WTC11 (cell line): ENCODE results near the gene SEC31B. TPM values are rescaled to one million over a fixed set of nuclear protein-coding genes. Genes with fewer than 3 reads are reported as not detected.

Experiments
- ATAC-seq: fragments of 200-7000 bp; cut with Tn5 transposase; 2 replicates; pipeline ENCODE4 v1.10.0; 2021; ENCODE audit warnings: mild to moderate bottlenecking, moderate library complexity
- CTCF ChIA-PET: fragments of 300-600 bp; sonication (Branson Sonifier 250); formaldehyde crosslinking; loops from one replicate; lab custom pipeline; 2021; ENCODE audit warnings: antibody characterized with exemption; lab: Charles Lee
- POLR2A ChIA-PET: fragments of 350-600 bp; sonication (Branson Sonifier 250); formaldehyde crosslinking; loops from one replicate; lab custom pipeline; 2021; ENCODE audit warnings: antibody characterized with exemption; lab: Charles Lee
- DNase-seq: peaks from one replicate; pipeline ENCODE4 v3.0.0; 2021; ENCODE audit warnings: low spot score
- H3K27ac Mint-ChIP-seq: 2 replicates; pipeline ENCODE4 v1.8.0; 2021; ENCODE audit warnings: mixed read lengths
- H3K27me3 Mint-ChIP-seq: 2 replicates; pipeline ENCODE4 v1.8.0; 2021; ENCODE audit warnings: low read depth, mild to moderate bottlenecking, moderate library complexity, mixed read lengths
- H3K36me3 Mint-ChIP-seq: 2 replicates; pipeline ENCODE4 v1.8.0; 2021; ENCODE audit warnings: mixed read lengths
- H3K4me1 Mint-ChIP-seq: 2 replicates; pipeline ENCODE4 v1.8.0; 2022; ENCODE audit warnings: mixed read lengths
- H3K4me3 Mint-ChIP-seq: 2 replicates; pipeline ENCODE4 v1.8.0; 2021; ENCODE audit warnings: mild to moderate bottlenecking, moderate library complexity, mixed read lengths
- H3K9me3 Mint-ChIP-seq: 2 replicates; pipeline ENCODE4 v1.8.0; 2021; ENCODE audit warnings: mixed read lengths
- CBFB ChIP-seq: sonication (generic); formaldehyde crosslinking; IDR thresholded peaks from 2 replicates; pipeline ENCODE4 v1.8.1; 2022; ENCODE audit warnings: mild to moderate bottlenecking, low read depth, missing genetic modification reagents
- GRHL2 ChIP-seq: fragments of 250-450 bp; sonication (Bioruptor Pico); IDR thresholded peaks from 2 replicates; pipeline ENCODE4 v1.8.0; 2022; ENCODE audit warnings: mild to moderate bottlenecking, moderate library complexity; ENCODE audit not compliant: insufficient replicate concordance, severe bottlenecking
- IRF2 ChIP-seq: sonication (generic); formaldehyde crosslinking; IDR thresholded peaks from 2 replicates; pipeline ENCODE4 v1.8.0; 2022; ENCODE audit warnings: low read depth, missing genetic modification reagents, borderline replicate concordance
- KAT7 ChIP-seq: sonication (generic); formaldehyde crosslinking; IDR thresholded peaks from 2 replicates; pipeline ENCODE4 v1.8.1; 2023; ENCODE audit warnings: missing genetic modification reagents, mild to moderate bottlenecking, borderline replicate concordance
- NR1H2 ChIP-seq: sonication (generic); formaldehyde crosslinking; IDR thresholded peaks from 2 replicates; pipeline ENCODE4 v1.9.0; 2021; ENCODE audit warnings: mild to moderate bottlenecking, moderate library complexity, missing genetic modification reagents
- NR2C2 ChIP-seq: sonication (generic); formaldehyde crosslinking; IDR thresholded peaks from 2 replicates; pipeline ENCODE4 v1.8.0; 2022; ENCODE audit warnings: mild to moderate bottlenecking, missing genetic modification reagents
- OVOL2 ChIP-seq: fragments of 250-450 bp; sonication (Bioruptor Pico); IDR thresholded peaks from 2 replicates; pipeline ENCODE4 v1.9.0; 2021; ENCODE audit warnings: mild to moderate bottlenecking, borderline replicate concordance
- PRRX2 ChIP-seq: fragments of 250-450 bp; sonication (Bioruptor Pico); IDR thresholded peaks from 2 replicates; pipeline ENCODE4 v1.8.0; 2021; ENCODE audit warnings: mild to moderate bottlenecking
- RELA ChIP-seq: sonication (generic); formaldehyde crosslinking; IDR thresholded peaks from 2 replicates; pipeline ENCODE4 v1.8.1; 2022; ENCODE audit warnings: missing genetic modification reagents, mild to moderate bottlenecking, borderline replicate concordance
- SMAD4 ChIP-seq: sonication (generic); formaldehyde crosslinking; IDR thresholded peaks from 2 replicates; pipeline ENCODE4 v1.8.0; 2022; ENCODE audit warnings: mild to moderate bottlenecking, missing genetic modification reagents
- TEAD1 ChIP-seq: sonication (generic); formaldehyde crosslinking; IDR thresholded peaks from 2 replicates; pipeline ENCODE4 v1.8.0; 2022; ENCODE audit warnings: mild to moderate bottlenecking, missing genetic modification reagents
- TP53 ChIP-seq: sonication (generic); formaldehyde crosslinking; IDR thresholded peaks from 2 replicates; pipeline ENCODE4 v1.8.1; 2023; ENCODE audit warnings: mild to moderate bottlenecking, missing genetic modification reagents
- ZBTB21 ChIP-seq: sonication (generic); formaldehyde crosslinking; IDR thresholded peaks from 2 replicates; pipeline ENCODE4 v1.8.1; 2023; ENCODE audit warnings: mild to moderate bottlenecking, missing genetic modification reagents, borderline replicate concordance
- ZNF219 ChIP-seq: sonication (generic); formaldehyde crosslinking; IDR thresholded peaks from 2 replicates; pipeline ENCODE4 v1.8.0; 2023; ENCODE audit warnings: missing genetic modification reagents, mild to moderate bottlenecking, borderline replicate concordance
- ZNF671 ChIP-seq: fragments of 250-450 bp; sonication (Bioruptor Pico); IDR thresholded peaks from 2 replicates; pipeline ENCODE4 v1.8.0; 2021; ENCODE audit warnings: mild to moderate bottlenecking
- total RNA-seq: library from RNA; stranded (reverse); gene quantifications from 3 replicates; pipeline ENCODE4 v1.2.3, GENCODE V29; 2021
- TF ChIP-seq, protein P1 (sequence below): sonication (generic); formaldehyde crosslinking; IDR thresholded peaks from 2 replicates; pipeline ENCODE4 v1.8.1; 2022; ENCODE audit warnings: mild to moderate bottlenecking, moderate library complexity, missing genetic modification reagents
- TF ChIP-seq, protein P2 (sequence below): sonication (generic); formaldehyde crosslinking; IDR thresholded peaks from 2 replicates; pipeline ENCODE4 v1.8.1; 2022; ENCODE audit warnings: mild to moderate bottlenecking, missing genetic modification reagents, moderate library complexity, borderline replicate concordance
- TF ChIP-seq, protein P3 (sequence below): sonication (generic); formaldehyde crosslinking; IDR thresholded peaks from 2 replicates; pipeline ENCODE4 v1.8.0; 2023; ENCODE audit warnings: missing genetic modification reagents, mild to moderate bottlenecking, borderline replicate concordance
- TF ChIP-seq, protein P4 (sequence below): sonication (generic); formaldehyde crosslinking; IDR thresholded peaks from 2 replicates; pipeline ENCODE4 v1.8.1; 2022; ENCODE audit warnings: low read depth, missing genetic modification reagents, borderline replicate concordance
- TF ChIP-seq, protein P5 (sequence below): fragments of 200-600 bp; IDR thresholded peaks from 2 replicates; pipeline ENCODE4 v1.8.0; 2022; ENCODE audit warnings: antibody characterized with exemption

Gene SEC31B
- total RNA-seq, 1 experiment from 2014 or later: 6.7 TPM

DNA sequence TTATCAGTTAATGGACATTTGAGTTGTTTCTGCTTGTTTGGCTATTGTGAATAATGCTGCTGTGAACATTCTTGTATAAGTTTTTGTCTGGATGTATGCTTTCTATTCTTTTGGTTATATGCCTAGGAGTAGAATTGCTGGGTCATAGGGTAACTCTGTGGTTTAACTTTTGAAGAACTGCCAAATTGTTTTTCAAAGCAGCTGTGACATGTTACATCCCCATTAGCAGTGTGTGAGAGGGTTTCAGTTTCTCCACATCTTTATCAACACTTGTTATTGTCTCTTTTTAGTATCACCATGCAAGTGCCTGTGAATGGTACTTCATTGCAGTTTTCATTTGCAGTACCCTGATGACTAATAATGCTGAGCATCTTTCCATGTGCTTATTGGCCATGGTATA lies 12.1 kb upstream of the SEC31B start:
- no peaks in the 10 kb centered on the region for H3K27me3 Mint-ChIP-seq
- POLR2A ChIA-PET: no interaction called here

More for the DNA sequence above, 12.1 kb upstream of the SEC31B start:
- DNase-seq (no peak), ATAC-seq (no peak)
- H3K4me3 Mint-ChIP-seq: no peak overlapping the region
- CTCF ChIA-PET: no interaction called here
- H3K27ac Mint-ChIP-seq: no peak overlapping the region
- no peaks in the 10 kb centered on the region for H3K9me3 Mint-ChIP-seq
- peaks cover 5% of the 10 kb centered on the region for H3K36me3 Mint-ChIP-seq
- peaks cover 13% of the 10 kb centered on the region for H3K4me1 Mint-ChIP-seq
- TF ChIP-seq, protein P1, sequence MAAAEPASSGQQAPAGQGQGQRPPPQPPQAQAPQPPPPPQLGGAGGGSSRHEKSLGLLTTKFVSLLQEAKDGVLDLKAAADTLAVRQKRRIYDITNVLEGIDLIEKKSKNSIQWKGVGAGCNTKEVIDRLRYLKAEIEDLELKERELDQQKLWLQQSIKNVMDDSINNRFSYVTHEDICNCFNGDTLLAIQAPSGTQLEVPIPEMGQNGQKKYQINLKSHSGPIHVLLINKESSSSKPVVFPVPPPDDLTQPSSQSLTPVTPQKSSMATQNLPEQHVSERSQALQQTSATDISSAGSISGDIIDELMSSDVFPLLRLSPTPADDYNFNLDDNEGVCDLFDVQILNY: no peak
- TF ChIP-seq ZBTB21 (CRISPR knock-in tag): no peak
- no peak for TF ChIP-seq NR1H2
- TF ChIP-seq GRHL2: no peak
- TF ChIP-seq IRF2 (CRISPR knock-in tag): no peak
- TF ChIP-seq ZNF671: no peak
- TF ChIP-seq SMAD4: no peak
- TF ChIP-seq CBFB: no peak
- TF ChIP-seq, protein P2, sequence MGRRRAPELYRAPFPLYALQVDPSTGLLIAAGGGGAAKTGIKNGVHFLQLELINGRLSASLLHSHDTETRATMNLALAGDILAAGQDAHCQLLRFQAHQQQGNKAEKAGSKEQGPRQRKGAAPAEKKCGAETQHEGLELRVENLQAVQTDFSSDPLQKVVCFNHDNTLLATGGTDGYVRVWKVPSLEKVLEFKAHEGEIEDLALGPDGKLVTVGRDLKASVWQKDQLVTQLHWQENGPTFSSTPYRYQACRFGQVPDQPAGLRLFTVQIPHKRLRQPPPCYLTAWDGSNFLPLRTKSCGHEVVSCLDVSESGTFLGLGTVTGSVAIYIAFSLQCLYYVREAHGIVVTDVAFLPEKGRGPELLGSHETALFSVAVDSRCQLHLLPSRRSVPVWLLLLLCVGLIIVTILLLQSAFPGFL (CRISPR knock-in tag): no peak
- TF ChIP-seq ZNF219 (CRISPR knock-in tag): no peak
- TF ChIP-seq, protein P3, sequence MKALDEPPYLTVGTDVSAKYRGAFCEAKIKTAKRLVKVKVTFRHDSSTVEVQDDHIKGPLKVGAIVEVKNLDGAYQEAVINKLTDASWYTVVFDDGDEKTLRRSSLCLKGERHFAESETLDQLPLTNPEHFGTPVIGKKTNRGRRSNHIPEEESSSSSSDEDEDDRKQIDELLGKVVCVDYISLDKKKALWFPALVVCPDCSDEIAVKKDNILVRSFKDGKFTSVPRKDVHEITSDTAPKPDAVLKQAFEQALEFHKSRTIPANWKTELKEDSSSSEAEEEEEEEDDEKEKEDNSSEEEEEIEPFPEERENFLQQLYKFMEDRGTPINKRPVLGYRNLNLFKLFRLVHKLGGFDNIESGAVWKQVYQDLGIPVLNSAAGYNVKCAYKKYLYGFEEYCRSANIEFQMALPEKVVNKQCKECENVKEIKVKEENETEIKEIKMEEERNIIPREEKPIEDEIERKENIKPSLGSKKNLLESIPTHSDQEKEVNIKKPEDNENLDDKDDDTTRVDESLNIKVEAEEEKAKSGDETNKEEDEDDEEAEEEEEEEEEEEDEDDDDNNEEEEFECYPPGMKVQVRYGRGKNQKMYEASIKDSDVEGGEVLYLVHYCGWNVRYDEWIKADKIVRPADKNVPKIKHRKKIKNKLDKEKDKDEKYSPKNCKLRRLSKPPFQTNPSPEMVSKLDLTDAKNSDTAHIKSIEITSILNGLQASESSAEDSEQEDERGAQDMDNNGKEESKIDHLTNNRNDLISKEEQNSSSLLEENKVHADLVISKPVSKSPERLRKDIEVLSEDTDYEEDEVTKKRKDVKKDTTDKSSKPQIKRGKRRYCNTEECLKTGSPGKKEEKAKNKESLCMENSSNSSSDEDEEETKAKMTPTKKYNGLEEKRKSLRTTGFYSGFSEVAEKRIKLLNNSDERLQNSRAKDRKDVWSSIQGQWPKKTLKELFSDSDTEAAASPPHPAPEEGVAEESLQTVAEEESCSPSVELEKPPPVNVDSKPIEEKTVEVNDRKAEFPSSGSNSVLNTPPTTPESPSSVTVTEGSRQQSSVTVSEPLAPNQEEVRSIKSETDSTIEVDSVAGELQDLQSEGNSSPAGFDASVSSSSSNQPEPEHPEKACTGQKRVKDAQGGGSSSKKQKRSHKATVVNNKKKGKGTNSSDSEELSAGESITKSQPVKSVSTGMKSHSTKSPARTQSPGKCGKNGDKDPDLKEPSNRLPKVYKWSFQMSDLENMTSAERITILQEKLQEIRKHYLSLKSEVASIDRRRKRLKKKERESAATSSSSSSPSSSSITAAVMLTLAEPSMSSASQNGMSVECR: no peak
- no peak for TF ChIP-seq OVOL2 (CRISPR knock-in tag)
- no peak for TF ChIP-seq RELA (CRISPR knock-in tag)
- TF ChIP-seq NR2C2 (CRISPR knock-in tag): no peak
- TF ChIP-seq, protein P4, sequence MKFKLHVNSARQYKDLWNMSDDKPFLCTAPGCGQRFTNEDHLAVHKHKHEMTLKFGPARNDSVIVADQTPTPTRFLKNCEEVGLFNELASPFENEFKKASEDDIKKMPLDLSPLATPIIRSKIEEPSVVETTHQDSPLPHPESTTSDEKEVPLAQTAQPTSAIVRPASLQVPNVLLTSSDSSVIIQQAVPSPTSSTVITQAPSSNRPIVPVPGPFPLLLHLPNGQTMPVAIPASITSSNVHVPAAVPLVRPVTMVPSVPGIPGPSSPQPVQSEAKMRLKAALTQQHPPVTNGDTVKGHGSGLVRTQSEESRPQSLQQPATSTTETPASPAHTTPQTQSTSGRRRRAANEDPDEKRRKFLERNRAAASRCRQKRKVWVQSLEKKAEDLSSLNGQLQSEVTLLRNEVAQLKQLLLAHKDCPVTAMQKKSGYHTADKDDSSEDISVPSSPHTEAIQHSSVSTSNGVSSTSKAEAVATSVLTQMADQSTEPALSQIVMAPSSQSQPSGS (CRISPR knock-in tag): no peak
- no peak for TF ChIP-seq TEAD1 (CRISPR knock-in tag)
- TF ChIP-seq TP53 (CRISPR knock-in tag): no peak
- no peak for TF ChIP-seq PRRX2 (CRISPR knock-in tag)
- TF ChIP-seq, protein P5, sequence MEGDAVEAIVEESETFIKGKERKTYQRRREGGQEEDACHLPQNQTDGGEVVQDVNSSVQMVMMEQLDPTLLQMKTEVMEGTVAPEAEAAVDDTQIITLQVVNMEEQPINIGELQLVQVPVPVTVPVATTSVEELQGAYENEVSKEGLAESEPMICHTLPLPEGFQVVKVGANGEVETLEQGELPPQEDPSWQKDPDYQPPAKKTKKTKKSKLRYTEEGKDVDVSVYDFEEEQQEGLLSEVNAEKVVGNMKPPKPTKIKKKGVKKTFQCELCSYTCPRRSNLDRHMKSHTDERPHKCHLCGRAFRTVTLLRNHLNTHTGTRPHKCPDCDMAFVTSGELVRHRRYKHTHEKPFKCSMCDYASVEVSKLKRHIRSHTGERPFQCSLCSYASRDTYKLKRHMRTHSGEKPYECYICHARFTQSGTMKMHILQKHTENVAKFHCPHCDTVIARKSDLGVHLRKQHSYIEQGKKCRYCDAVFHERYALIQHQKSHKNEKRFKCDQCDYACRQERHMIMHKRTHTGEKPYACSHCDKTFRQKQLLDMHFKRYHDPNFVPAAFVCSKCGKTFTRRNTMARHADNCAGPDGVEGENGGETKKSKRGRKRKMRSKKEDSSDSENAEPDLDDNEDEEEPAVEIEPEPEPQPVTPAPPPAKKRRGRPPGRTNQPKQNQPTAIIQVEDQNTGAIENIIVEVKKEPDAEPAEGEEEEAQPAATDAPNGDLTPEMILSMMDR: no peak
- TF ChIP-seq KAT7 (CRISPR knock-in tag): no peak
- TF ChIP-seq, all 79 proteins: peak for 0
